C4-2B (cell line): ENCODE measurements around the gene SLC6A19.

Experiments
- ZFX ChIP-seq: fragments of 450-650 bp; IDR thresholded peaks from 2 replicates; pipeline ENCODE4 v1.6.1; 2017
- TF ChIP-seq, protein P1 (sequence below): fragments of 450-650 bp; conservative IDR thresholded peaks from 2 replicates; pipeline ENCODE4 v1.5.1; 2017; ENCODE audit warnings: mild to moderate bottlenecking

- no peak for TF ChIP-seq ZFX
- TF ChIP-seq, protein P1, sequence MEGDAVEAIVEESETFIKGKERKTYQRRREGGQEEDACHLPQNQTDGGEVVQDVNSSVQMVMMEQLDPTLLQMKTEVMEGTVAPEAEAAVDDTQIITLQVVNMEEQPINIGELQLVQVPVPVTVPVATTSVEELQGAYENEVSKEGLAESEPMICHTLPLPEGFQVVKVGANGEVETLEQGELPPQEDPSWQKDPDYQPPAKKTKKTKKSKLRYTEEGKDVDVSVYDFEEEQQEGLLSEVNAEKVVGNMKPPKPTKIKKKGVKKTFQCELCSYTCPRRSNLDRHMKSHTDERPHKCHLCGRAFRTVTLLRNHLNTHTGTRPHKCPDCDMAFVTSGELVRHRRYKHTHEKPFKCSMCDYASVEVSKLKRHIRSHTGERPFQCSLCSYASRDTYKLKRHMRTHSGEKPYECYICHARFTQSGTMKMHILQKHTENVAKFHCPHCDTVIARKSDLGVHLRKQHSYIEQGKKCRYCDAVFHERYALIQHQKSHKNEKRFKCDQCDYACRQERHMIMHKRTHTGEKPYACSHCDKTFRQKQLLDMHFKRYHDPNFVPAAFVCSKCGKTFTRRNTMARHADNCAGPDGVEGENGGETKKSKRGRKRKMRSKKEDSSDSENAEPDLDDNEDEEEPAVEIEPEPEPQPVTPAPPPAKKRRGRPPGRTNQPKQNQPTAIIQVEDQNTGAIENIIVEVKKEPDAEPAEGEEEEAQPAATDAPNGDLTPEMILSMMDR = no peak
Observed at GRCh38 chr5:1155191-1156032, 46.0 kb upstream of the SLC6A19 start.
